HuH-7 (cell line): ENCODE data around the gene OSBPL9.
"Not testable (repeated sequence)": the region's sequence is repeated elsewhere in the genome, so short reads cannot be mapped to it uniquely, and the experiment has no call there.

Source experiments
- DNase-seq: peaks from one replicate; pipeline ENCODE4 v3.0.0; 2011; ENCODE audit warnings: low spot score

OSBPL9 gene

GRCh38 chr1:51714374-51715019, 97.6 kb downstream of the OSBPL9 start:
- DNase-seq: no peak

GRCh38 chr1:51715369-51715768, 98.5 kb downstream of the OSBPL9 start:
- no peak for DNase-seq

DNA sequence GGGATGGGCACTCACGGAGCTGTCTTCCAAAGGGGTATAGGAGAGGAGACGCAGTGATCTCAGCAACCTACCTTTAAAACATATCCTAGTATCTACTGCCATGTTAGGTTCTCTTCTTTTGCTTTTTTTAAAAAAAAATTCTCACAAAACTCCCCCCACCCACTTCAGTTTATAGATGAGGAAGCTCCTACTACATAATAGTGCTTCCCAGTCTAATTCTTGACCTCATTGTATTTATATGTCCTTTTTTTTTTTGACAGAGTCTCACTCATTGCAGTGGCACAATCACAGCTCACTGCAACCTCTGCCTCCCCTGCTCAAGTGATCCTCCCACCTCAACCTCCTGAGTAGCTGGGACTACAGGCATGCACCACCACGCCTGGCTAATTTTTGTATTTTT, 99.9 kb downstream of the OSBPL9 start:
- DNase-seq: no peak

DNA sequence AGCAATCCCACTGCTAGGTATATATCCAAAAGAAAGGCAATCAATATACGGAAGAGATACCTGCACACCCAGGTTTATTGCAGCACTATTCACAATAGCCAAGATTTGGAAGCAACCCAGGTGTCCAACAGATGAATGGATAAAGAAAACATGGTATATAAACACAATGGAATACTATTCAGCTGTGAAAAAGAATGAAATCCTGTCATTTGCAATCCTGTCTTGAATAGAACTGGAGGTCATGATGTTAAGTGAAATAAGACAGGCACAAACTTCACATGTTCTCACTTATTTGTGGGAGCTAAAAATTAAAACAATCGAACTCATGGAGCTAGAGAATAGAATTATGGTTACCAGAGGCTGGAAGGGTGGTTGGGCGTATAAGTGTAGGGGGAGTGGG, 101.0 kb downstream of the OSBPL9 start:
- DNase-seq: no peak

DNA sequence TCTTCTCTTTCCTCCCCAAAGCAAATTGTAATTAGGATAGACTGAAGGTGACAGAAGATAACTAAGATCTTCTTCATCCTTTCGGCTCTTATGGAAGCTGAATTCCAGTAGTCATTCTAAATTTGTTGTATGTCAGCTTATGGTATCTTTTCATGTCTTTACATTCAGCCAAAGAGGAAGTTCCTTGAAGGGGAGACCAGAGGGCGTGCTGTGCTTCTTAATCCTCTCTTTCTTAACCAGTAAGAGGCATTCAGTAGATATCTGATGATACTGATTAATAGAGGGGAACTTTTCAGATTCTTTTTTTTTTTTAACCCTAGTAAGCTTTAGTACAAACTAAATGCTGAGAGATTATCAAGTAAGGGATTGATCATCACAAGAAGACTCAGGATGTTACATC, 102.3 kb downstream of the OSBPL9 start:
- DNase-seq: no peak

- no peak for DNase-seq
Observed at GRCh38 chr1:51724797-51725196, 107.9 kb downstream of the OSBPL9 start.

DNA sequence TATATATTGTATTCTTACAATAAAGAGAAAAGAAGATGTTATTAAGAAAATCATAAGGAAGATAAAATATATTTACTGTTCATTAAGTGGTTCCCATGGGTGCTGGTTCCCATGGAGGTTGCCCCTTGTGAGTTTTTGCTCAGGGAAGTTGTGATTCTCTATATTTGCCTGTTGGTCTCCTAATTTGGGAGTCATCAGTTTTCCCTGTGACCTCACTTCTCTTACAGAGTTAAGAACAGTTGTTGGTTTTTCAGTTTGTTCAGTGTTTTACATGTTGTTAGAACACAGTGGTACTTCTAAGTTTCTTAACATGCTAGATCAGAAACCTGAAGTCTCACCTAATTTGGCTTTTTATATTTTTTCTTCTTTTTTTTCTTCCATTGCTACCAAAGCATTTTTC, 109.2 kb downstream of the OSBPL9 start:
- DNase-seq: no peak

DNA sequence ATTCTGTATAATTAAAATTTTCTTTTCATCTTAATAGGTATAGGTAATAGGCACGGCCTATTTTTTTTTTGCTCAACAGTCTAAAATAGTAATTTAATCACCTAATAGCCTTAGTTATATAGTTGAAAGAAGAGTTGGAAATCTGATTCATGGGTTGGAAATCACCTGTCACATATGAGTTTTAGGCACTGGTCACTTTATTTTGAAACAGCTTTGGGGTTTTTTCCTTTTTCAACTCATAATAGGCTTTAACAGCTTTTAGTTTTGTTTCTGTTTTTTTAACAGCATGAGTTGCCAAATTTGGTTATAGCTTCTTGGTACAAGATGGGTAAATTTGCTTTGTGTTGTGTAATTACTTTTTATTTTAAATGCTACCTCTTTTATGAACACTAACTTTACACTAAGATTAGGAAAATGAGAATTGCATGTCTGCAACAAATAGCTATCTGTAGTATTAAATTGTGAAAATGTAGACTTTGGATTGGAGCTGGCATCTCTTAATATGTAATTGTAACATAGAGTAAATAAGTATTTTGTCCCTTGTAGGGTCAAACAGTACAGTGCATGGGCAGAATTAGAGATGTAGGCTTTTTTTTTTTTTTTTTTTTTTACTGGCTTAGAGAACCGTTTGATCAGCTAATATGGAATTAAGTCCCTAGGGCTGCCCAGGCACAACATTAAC, 109.8 kb downstream of the OSBPL9 start:
- no peak for DNase-seq

- DNase-seq: no peak
Observed at GRCh38 chr1:51727366-51727765, 110.5 kb downstream of the OSBPL9 start.

DNA sequence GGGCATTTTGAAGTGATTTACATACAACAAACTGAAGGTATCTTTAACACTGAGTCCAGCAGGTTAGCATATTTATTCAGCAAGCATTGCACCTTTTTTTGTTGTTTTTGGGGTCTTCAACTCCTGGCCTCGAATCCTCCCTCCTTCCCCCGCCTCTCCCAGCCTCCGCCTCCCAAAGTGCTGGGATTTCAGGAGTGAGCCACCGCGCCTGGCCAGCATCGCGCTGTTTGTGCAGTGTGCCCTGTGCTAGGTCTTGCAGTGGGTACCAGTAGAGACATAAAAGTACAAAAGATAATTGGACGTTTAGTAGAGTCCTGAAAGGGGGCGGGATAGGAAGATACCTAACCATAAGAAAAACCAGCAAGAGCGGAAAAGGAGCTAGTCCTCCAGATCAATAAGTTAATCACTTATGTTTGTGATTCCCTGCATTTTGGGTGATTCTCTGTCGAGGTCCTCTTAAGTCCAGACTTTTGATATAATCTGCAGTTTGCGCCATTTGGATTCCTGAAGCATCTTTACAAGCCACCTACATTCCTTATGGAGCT, 111.8 kb downstream of the OSBPL9 start:
- no peak for DNase-seq

- peak; percentile 98 for DNase-seq
Observed at GRCh38 chr1:51729156-51729823, 112.4 kb downstream of the OSBPL9 start.

GRCh38 chr1:51729824-51730301, 113.0 kb downstream of the OSBPL9 start:
- DNase-seq: no peak

GRCh38 chr1:51731998-51732397, 115.1 kb downstream of the OSBPL9 start:
- no peak for DNase-seq

- DNase-seq: no peak
Observed at GRCh38 chr1:51732701-51733425, 116.0 kb downstream of the OSBPL9 start.

GRCh38 chr1:51733426-51733774, 116.5 kb downstream of the OSBPL9 start:
- not testable (repeated sequence) for DNase-seq

DNA sequence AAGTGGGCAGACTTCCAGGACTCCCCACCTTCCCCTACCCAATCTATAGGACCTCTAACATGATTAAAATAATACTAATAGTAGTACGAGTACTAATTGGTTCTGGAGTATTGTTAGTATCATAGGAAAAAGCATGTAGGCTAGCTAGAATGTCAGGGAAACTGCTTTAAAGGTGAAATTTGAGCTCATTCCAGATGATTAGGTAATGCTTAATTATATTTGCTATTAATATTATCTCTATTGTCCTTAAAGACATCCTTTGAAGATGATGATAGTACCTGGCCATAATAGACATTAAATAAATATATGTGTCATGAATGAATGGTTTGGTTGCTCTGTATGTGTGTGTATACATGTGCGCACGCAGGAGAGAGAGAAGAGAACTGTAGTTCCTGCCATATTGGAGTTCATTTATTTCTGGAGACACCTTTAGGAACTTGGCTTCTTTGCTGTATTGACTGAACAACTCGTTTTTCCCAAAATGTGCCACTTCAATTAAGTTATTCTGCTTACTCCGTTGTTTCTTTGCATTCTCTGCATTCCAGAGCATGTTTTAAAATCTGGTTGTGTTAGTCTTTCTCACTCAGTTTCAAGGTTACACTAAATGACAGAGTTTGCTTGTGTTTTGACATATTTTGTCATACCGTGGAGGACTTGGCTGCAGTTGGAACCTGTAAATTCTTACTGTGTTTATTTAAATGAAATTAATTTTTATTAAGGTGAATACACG, 117.1 kb downstream of the OSBPL9 start:
- no peak for DNase-seq

- no peak for DNase-seq
Observed at GRCh38 chr1:51734896-51735745, 118.2 kb downstream of the OSBPL9 start.

DNA sequence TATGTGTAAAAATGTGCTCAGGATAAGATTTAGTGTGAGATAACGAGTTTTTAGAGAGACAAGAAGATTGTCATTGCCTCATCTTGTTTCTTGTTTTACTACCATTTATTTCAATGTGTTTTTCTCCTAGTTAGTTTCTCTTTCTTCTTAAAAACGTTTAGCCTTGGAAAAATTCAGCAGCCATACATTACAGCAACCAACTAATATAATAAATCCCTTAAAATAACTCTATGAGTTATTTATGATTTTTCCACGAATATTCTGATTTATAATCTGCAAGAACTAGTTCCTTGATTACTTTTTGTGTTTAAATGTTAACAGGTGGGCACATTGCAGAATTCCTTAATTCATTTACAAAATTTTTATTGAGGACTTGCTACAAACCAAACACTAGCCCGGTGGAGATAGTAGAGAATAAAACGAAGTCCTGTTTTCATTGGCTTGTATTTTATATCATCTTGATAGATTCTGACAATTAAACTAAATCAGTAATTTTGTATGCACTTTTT, 118.9 kb downstream of the OSBPL9 start:
- DNase-seq: no peak

DNA sequence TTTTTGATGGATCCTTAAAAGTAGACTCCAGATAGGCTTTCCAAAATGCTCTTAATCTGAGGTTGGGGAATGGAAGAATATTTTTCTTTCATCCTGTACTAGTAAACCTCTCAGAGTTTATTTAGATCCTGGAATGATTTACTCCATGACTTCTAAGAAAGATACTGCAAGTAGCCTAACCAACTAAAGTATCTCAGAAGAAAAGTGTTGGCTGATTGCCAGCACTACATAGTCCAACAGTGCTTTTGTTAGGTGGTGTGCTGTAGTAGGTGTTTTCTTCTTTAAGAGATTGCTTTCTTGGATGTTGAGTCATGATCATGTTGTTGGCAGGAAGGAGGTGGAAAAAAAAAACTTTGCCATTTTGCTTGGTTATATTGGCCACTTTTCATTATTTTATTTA, 119.8 kb downstream of the OSBPL9 start:
- DNase-seq: no peak

GRCh38 chr1:51738681-51739080, 121.8 kb downstream of the OSBPL9 start:
- DNase-seq: no peak

DNA sequence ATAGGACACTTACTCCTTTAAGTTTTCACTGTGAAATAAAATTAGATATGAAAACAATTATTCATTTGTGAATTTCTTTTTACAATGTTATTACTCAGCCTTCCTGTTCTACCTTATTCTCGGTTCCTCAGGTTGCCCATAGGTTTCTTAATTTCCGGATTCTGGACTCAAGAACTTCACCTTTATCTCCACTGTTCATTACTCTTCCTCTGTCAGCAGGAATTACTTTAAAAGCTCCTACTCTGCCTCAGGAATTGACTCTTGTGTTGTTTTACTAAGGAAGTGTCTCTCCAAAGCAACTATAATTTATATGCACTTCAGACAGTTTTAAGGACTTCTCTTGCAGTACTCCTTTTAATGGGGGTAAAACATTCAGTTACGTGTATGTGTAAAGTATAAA, 123.8 kb downstream of the OSBPL9 start:
- no peak for DNase-seq
